WTC11 (cell line): Measurements from ENCODE around the gene NSFL1C. TPM values are rescaled to one million over a fixed set of nuclear protein-coding genes. Genes with fewer than 3 reads are reported as not detected.
A peak's percentile ranks its signal among the peaks of the same experiment; 100 is the strongest.

Source experiments
- ATAC-seq: fragments of 200-7000 bp; cut with Tn5 transposase; 2 replicates; pipeline ENCODE4 v1.10.0; 2021; ENCODE audit warnings: mild to moderate bottlenecking, moderate library complexity
- CTCF ChIA-PET: fragments of 300-600 bp; sonication (Branson Sonifier 250); formaldehyde crosslinking; loops from one replicate; lab custom pipeline; 2021; ENCODE audit warnings: antibody characterized with exemption; lab: Charles Lee
- POLR2A ChIA-PET: fragments of 350-600 bp; sonication (Branson Sonifier 250); formaldehyde crosslinking; loops from one replicate; lab custom pipeline; 2021; ENCODE audit warnings: antibody characterized with exemption; lab: Charles Lee
- DNase-seq: peaks from one replicate; pipeline ENCODE4 v3.0.0; 2021; ENCODE audit warnings: low spot score
- H3K27ac Mint-ChIP-seq: 2 replicates; pipeline ENCODE4 v1.8.0; 2021; ENCODE audit warnings: mixed read lengths
- H3K27me3 Mint-ChIP-seq: 2 replicates; pipeline ENCODE4 v1.8.0; 2021; ENCODE audit warnings: low read depth, mild to moderate bottlenecking, moderate library complexity, mixed read lengths
- H3K36me3 Mint-ChIP-seq: 2 replicates; pipeline ENCODE4 v1.8.0; 2021; ENCODE audit warnings: mixed read lengths
- H3K4me1 Mint-ChIP-seq: 2 replicates; pipeline ENCODE4 v1.8.0; 2022; ENCODE audit warnings: mixed read lengths
- H3K4me3 Mint-ChIP-seq: 2 replicates; pipeline ENCODE4 v1.8.0; 2021; ENCODE audit warnings: mild to moderate bottlenecking, moderate library complexity, mixed read lengths
- H3K9me3 Mint-ChIP-seq: 2 replicates; pipeline ENCODE4 v1.8.0; 2021; ENCODE audit warnings: mixed read lengths
- CREM ChIP-seq: sonication (generic); formaldehyde crosslinking; IDR thresholded peaks from 2 replicates; pipeline ENCODE4 v1.8.1; 2022; ENCODE audit warnings: mild to moderate bottlenecking, missing genetic modification reagents, moderate library complexity
- CTCF ChIP-seq: fragments of 200-600 bp; IDR thresholded peaks from 2 replicates; pipeline ENCODE4 v1.8.0; 2022; ENCODE audit warnings: antibody characterized with exemption
- ELF4 ChIP-seq: sonication (generic); formaldehyde crosslinking; IDR thresholded peaks from 2 replicates; pipeline ENCODE4 v1.8.1; 2022; ENCODE audit warnings: low read depth, mild to moderate bottlenecking, moderate library complexity, missing genetic modification reagents
- ERG ChIP-seq: fragments of 250-450 bp; sonication (Bioruptor Pico); IDR thresholded peaks from 2 replicates; pipeline ENCODE4 v1.8.0; 2021; ENCODE audit warnings: mild to moderate bottlenecking
- IRF2 ChIP-seq: sonication (generic); formaldehyde crosslinking; IDR thresholded peaks from 2 replicates; pipeline ENCODE4 v1.8.0; 2022; ENCODE audit warnings: low read depth, missing genetic modification reagents, borderline replicate concordance
- SMAD3 ChIP-seq: sonication (generic); formaldehyde crosslinking; IDR thresholded peaks from 2 replicates; pipeline ENCODE4 v1.8.0; 2022; ENCODE audit warnings: missing genetic modification reagents, mild to moderate bottlenecking, borderline replicate concordance
- USF2 ChIP-seq: sonication (generic); formaldehyde crosslinking; IDR thresholded peaks from 2 replicates; pipeline ENCODE4 v1.8.1; 2023; ENCODE audit warnings: mild to moderate bottlenecking, missing genetic modification reagents, moderate library complexity
- total RNA-seq: library from RNA; stranded (reverse); gene quantifications from 3 replicates; pipeline ENCODE4 v1.2.3, GENCODE V29; 2021
- TF ChIP-seq, protein P1 (sequence below): sonication (generic); formaldehyde crosslinking; IDR thresholded peaks from 2 replicates; pipeline ENCODE4 v1.8.0; 2022; ENCODE audit warnings: mild to moderate bottlenecking, missing genetic modification reagents
- TF ChIP-seq, protein P2 (sequence below): sonication (generic); formaldehyde crosslinking; IDR thresholded peaks from 2 replicates; pipeline ENCODE4 v1.8.1; 2022; ENCODE audit warnings: mild to moderate bottlenecking, moderate library complexity, missing genetic modification reagents

NSFL1C gene
- total RNA-seq, 1 experiment from 2014 or later = 85.5 TPM

DNA sequence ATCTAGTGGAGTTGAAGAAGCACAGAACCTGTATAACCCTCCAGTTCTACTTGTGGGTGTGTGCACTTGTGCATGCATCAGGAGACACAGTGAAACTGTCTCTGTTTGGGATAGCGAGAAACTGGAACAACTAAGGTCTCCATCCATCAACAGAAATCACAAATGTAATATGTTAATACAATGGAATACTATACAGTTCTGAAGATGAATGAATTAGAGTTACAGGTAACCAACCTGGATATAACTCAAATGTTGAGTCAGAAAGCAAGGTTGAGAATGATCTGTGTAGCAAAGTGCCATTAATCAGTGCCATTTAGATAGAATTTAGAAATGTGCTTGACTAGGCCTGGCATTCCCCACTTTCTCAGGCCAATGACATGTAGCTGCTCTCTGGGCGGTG is 4.6 kb upstream of the NSFL1C start (continued):
- TF ChIP-seq ERG (CRISPR knock-in tag) (no peak), USF2 (CRISPR knock-in tag) (no peak), CTCF (no peak), CREM (CRISPR knock-in tag) (no peak)
- TF ChIP-seq, protein P1, sequence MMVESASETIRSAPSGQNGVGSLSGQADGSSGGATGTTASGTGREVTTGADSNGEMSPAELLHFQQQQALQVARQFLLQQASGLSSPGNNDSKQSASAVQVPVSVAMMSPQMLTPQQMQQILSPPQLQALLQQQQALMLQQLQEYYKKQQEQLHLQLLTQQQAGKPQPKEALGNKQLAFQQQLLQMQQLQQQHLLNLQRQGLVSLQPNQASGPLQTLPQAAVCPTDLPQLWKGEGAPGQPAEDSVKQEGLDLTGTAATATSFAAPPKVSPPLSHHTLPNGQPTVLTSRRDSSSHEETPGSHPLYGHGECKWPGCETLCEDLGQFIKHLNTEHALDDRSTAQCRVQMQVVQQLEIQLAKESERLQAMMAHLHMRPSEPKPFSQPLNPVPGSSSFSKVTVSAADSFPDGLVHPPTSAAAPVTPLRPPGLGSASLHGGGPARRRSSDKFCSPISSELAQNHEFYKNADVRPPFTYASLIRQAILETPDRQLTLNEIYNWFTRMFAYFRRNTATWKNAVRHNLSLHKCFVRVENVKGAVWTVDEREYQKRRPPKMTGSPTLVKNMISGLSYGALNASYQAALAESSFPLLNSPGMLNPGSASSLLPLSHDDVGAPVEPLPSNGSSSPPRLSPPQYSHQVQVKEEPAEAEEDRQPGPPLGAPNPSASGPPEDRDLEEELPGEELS (CRISPR knock-in tag) = no peak
- TF ChIP-seq, protein P2, sequence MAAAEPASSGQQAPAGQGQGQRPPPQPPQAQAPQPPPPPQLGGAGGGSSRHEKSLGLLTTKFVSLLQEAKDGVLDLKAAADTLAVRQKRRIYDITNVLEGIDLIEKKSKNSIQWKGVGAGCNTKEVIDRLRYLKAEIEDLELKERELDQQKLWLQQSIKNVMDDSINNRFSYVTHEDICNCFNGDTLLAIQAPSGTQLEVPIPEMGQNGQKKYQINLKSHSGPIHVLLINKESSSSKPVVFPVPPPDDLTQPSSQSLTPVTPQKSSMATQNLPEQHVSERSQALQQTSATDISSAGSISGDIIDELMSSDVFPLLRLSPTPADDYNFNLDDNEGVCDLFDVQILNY = no peak

DNA sequence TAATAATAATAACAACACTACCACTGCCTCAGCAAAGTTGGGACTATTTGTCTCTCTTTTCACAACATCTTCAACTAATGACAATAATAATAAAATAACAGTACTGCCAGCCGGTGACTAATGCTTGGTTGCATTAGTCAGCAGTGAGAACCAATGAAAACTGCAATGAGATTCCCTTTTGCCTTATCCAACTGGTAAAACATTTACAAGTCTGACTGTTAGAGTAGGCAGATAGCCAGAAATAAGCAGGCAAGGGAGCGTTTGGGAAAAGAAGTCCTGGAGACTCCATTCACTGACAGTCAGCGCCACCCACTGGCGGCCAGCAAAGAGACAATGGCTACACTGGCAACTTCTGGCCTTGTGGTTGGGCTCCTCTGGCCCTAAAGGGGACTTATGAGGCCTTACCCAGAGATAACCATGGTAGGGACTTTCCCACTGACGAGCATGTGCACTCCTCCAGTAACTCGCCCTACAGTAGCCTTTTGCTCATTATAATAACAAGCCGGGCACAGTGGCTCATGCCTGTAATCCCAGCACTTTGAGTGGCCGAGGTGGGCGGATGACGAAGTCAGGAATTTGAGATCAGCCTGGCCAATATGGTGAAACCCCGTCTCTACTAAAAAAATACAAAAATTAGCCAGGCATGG is 3.4 kb upstream of the NSFL1C start:
- H3K9me3 Mint-ChIP-seq = no peaks in the 10 kb centered on the region
- peaks cover 27% of the 10 kb centered on the region for H3K4me1 Mint-ChIP-seq
- peaks cover 8% of the 10 kb centered on the region for H3K27me3 Mint-ChIP-seq
- TF ChIP-seq CTCF (peak; percentile 35; the same call in 1 of the 2 replicates), SMAD3 (CRISPR knock-in tag) (no peak), ELF4 (no peak), IRF2 (no peak)
- TF ChIP-seq, protein P1 (CRISPR knock-in tag) = no peak
- H3K36me3 Mint-ChIP-seq = no peaks in the 10 kb centered on the region
- no peak overlapping the region for H3K4me3 Mint-ChIP-seq
- ChIA-PET POLR2A (no interaction called here), CTCF (interaction anchor here (1.5 to 2.5 kb wide), 4 partner anchors 34 to 307 kb away, joined by 5 to 10 read pairs (median 8); no protein-coding TSS in a partner anchor)
- peak; percentile 83 for DNase-seq
- peak; percentile 56 for ATAC-seq
- no peak overlapping the region for H3K27ac Mint-ChIP-seq
